Peyer's patch (tissue), 4 donors: ENCODE measurements around the gene TP73. TPM values are rescaled to one million over a fixed set of nuclear protein-coding genes. Genes with fewer than 3 reads are reported as not detected.

Source experiments
- DNase-seq, 3 donors: peaks; one replicate each; pipeline ENCODE4 v3.0.0-alpha.2; 2017 to 2019
- H3K27ac ChIP-seq, 4 donors: fragments of 200-600 bp; sonication (generic); one replicate each; pipeline ENCODE4 v1.5.1; 2016 to 2019
- H3K27me3 ChIP-seq, 2 donors: fragments of 200-600 bp; sonication (generic); one replicate each; pipeline ENCODE4 v1.5.1; 2019
- H3K36me3 ChIP-seq, 3 donors: fragments of 200-600 bp; sonication (generic); one replicate each; pipeline ENCODE4 v1.5.1; 2016 to 2019
- H3K4me1 ChIP-seq, 4 donors: fragments of 200-600 bp; sonication (generic); one replicate each; pipeline ENCODE4 v1.5.1; 2016 to 2019
- H3K4me3 ChIP-seq, 4 donors: fragments of 200-600 bp; sonication (generic); 1 replicate in 3 of 4; 2 replicates in 1 of 4; pipeline ENCODE4 v1.5.1; 2016 to 2019; ENCODE audit warnings: mild to moderate bottlenecking in 1 of 4
- H3K9me3 ChIP-seq, 4 donors: fragments of 200-600 bp; sonication (generic); one replicate each; pipeline ENCODE4 v1.5.1; 2016 to 2019; ENCODE audit warnings: mild to moderate bottlenecking in 1 of 4
- POLR2A ChIP-seq, 2 donors: fragments of 450-650 bp; IDR thresholded peaks; one replicate each; pipeline ENCODE4 v1.5.1; 2017; ENCODE audit warnings: antibody characterized with exemption in 2 of 2, mild to moderate bottlenecking in 2 of 2, moderate library complexity in 2 of 2
- total RNA-seq, 4 donors: library from RNA; depleted of rRNA; stranded (reverse); fragments of >200 nt; gene quantifications; one replicate each; pipeline ENCODE4 v1.1.0, GENCODE V29; 2016
- TF ChIP-seq, protein P1 (sequence below), 6 experiments: fragments of 450-650 bp in 4 of 6; fragments of 200-600 bp in 2 of 6; sonication (generic) in 1 of 6; IDR thresholded peaks; one replicate each; pipeline ENCODE4 v1.5.1; 2017 to 2019; ENCODE audit warnings: antibody characterized with exemption in 6 of 6, mild to moderate bottlenecking in 3 of 6, moderate library complexity in 1 of 6

The TP73 gene
- total RNA-seq, 4 donors from 2014 or later, result 0.38 TPM; not detected in 3

DNA sequence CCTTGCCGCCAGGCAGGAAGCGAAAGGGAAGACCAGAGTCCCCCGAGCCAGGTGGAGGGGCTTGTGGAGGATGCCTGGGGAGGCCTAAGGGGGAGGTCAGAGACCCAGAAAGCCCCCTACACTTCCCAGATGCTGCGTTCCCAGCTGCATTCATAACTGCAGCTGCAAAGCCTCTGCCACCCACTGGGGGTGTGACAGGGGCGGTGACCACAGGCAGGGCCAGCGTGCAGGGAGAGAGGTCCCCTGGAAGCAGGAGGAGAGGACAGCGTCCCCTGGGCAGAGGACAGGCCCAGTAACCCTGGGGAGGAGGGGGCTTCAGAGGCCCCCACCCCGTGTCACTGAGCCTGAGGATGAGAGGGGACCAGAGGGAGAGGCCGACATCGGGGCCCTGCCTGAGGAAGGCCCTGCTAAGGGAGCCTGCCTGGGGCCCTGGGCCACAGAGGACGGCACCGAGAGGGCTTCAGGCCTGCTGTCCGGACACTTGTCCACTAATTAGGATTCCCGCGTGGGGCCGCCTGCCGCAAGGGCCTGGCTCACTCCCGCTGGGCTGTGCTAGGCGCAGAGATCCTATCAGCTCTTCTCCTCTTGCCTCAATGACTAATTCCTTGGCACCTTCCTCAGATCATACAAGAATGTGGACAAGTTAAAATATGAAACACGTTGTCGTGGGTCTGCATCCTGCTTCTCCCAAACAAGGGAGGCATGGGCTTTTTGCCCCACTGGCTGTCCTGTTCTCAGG is 50.8 kb downstream of the TP73 start:
- TF ChIP-seq POLR2A (IDR thresholded peaks at IDR 0.05), result no peak
- TF ChIP-seq, protein P1, sequence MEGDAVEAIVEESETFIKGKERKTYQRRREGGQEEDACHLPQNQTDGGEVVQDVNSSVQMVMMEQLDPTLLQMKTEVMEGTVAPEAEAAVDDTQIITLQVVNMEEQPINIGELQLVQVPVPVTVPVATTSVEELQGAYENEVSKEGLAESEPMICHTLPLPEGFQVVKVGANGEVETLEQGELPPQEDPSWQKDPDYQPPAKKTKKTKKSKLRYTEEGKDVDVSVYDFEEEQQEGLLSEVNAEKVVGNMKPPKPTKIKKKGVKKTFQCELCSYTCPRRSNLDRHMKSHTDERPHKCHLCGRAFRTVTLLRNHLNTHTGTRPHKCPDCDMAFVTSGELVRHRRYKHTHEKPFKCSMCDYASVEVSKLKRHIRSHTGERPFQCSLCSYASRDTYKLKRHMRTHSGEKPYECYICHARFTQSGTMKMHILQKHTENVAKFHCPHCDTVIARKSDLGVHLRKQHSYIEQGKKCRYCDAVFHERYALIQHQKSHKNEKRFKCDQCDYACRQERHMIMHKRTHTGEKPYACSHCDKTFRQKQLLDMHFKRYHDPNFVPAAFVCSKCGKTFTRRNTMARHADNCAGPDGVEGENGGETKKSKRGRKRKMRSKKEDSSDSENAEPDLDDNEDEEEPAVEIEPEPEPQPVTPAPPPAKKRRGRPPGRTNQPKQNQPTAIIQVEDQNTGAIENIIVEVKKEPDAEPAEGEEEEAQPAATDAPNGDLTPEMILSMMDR (IDR thresholded peaks at IDR 0.05), result no peak
- no peaks in the 10 kb centered on the region for H3K27me3 ChIP-seq
- H3K4me3 ChIP-seq, result no peak overlapping the region
- H3K27ac ChIP-seq, result no peak overlapping the region
- no peaks in the 10 kb centered on the region for H3K9me3 ChIP-seq
- H3K4me1 ChIP-seq, result no peaks in the 10 kb centered on the region
- DNase-seq, result no peak
- H3K36me3 ChIP-seq, result no peaks in the 10 kb centered on the region

DNA sequence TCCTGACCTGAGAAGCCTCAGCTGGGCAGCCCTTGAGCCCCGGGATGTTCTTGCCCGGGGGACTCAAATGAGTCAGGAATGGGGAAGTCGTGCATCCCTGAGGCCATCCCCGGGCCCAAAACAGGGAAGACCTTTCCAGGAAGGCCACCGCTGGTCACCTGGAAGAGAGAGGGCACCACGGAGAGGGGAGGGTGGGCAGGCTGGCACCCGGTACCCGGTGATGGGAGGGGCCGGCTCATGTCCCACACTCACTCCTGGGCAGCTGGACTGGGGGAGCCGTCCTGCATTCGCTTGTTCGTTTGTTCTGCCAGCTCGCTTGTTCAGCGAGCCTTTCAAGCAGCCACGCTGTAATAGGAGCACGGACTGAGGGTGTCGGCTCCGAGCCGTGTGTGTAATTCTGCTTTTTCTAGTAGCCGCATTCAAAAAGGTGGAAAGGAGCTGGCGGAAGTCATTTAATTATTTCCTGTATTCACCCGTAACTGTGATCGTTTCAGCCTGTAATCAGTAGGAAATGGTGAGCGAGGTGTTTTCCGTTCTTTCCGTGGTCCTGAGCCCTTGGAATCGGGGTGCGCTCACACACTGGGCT is 51.6 kb downstream of the TP73 start:
- DNase-seq, result no peak
- H3K27ac ChIP-seq, result no peak overlapping the region
- no peaks in the 10 kb centered on the region for H3K27me3 ChIP-seq
- no peaks in the 10 kb centered on the region for H3K9me3 ChIP-seq
- H3K4me1 ChIP-seq, result no peaks in the 10 kb centered on the region
- no peak overlapping the region for H3K4me3 ChIP-seq
- no peaks in the 10 kb centered on the region for H3K36me3 ChIP-seq
- TF ChIP-seq POLR2A (IDR thresholded peaks at IDR 0.05), result no peak
- TF ChIP-seq, protein P1 (IDR thresholded peaks at IDR 0.05), result no peak

DNA sequence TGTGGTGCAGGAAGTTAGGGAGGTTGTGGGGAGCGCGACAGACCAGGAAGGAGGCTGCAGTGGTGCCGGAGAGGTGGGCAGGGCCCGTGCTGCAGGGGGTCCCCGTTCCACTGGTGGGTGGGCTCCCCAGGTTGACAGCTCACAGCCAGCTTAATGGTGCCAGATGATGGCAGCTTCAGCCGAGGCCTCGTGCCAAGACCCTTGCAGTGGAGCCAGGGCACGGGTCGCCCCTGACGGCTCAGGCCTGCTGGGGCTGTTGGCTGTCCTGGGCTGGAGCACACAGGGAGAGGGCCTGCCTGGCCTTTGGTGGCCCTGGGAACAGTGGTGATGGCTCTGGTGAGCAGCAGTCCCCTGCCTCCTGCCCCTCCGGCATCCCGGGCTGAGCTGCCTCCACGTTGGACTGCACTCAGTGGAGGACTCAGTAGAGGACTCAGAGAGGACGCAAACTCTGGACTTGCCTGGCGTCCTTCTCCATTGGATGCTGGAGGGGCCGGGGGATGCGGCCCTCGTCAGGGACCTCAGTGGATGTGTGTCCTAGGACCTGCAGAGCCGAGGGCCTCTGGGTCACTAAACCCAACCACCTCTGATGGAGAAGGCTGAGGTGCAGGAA is 53.1 kb downstream of the TP73 start:
- TF ChIP-seq, protein P1 (IDR thresholded peaks at IDR 0.05), result no peak
- no peak for TF ChIP-seq POLR2A (IDR thresholded peaks at IDR 0.05)
- Histone ChIP-seq H3K4me1 (no peaks in the 10 kb centered on the region), H3K27ac (no peak overlapping the region), H3K27me3 (no peaks in the 10 kb centered on the region), H3K4me3 (no peak overlapping the region), H3K36me3 (no peaks in the 10 kb centered on the region), H3K9me3 (no peaks in the 10 kb centered on the region)
- DNase-seq, result no peak

DNA sequence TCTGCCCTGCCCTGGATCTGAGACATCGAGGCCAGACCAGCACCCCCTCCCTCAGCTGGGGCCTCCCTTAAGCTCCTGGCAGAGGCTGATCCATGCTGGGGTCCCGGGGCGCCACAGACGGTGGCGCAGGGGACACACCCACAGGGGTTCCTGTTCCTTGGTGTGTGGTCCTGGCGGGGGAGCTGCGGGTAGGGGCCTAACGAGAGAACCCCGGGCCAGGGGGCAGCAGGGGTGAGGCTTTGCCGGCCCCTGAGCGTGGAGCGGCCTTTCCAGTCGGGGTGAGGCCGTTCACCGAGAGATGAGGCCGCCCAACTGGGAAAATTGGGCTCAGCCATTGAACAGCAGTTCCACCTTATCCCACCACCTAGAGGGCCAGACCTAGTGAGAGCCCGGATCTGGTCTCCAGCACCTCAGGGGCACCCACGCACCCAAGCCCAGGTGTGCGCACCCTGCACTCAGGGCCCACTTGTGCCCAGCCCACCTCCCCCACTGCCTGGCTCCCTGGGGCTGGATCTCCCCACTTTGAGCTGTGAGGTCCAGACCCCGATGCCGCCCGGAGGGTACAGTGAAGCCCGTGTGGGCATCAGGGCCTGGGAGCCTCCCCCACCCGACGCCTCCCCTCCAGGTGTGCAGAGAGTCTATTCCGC is 54.5 kb downstream of the TP73 start:
- Histone ChIP-seq H3K27me3 (no peaks in the 10 kb centered on the region), H3K4me1 (no peaks in the 10 kb centered on the region), H3K36me3 (no peaks in the 10 kb centered on the region), H3K9me3 (no peaks in the 10 kb centered on the region), H3K4me3 (no peak overlapping the region), H3K27ac (no peak overlapping the region)
- no peak for DNase-seq
- TF ChIP-seq POLR2A (IDR thresholded peaks at IDR 0.05), result no peak
- TF ChIP-seq, protein P1 (IDR thresholded peaks at IDR 0.05), result no peak

DNA sequence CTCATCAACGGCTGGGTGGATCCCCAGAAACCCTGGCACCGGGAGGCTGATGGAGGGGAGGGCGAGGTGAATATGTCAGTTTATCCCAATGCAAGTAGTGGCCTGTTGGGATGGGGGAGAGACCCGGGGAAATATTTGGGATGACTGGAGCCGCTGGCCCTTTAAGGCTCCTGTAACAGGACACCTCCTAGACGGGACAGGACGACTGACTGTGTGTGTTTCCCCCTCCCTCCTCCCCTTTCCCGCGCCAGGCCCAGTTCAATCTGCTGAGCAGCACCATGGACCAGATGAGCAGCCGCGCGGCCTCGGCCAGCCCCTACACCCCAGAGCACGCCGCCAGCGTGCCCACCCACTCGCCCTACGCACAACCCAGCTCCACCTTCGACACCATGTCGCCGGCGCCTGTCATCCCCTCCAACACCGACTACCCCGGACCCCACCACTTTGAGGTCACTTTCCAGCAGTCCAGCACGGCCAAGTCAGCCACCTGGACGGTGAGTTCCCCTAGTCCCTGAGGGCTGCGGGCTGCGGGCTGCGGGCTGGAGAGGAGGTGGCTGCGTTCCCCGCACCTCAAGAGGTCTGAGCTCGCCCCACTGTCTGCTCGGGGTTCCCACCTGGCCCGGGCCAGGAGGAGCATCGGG is 55.1 kb downstream of the TP73 start:
- H3K4me1 ChIP-seq, result no peaks in the 10 kb centered on the region
- no peak overlapping the region for H3K4me3 ChIP-seq
- no peak overlapping the region for H3K27ac ChIP-seq
- TF ChIP-seq, protein P1 (IDR thresholded peaks at IDR 0.05), result no peak
- no peak for TF ChIP-seq POLR2A (IDR thresholded peaks at IDR 0.05)
- H3K9me3 ChIP-seq, result no peaks in the 10 kb centered on the region
- no peak for DNase-seq
- H3K27me3 ChIP-seq, result no peaks in the 10 kb centered on the region
- H3K36me3 ChIP-seq, result no peaks in the 10 kb centered on the region
